HG03354 (cell line): ENCODE measurements around the gene RFX4.
"Not testable (repeated sequence)": the region's sequence is repeated elsewhere in the genome, so short reads cannot be mapped to it uniquely, and the experiment has no call there.

Experiments
- ATAC-seq: cut with Tn5 transposase; IDR thresholded peaks from one replicate; pipeline ENCODE4 v1.9.1; 2021; ENCODE audit warnings: mild to moderate bottlenecking; ENCODE audit not compliant: unreplicated experiment, poor library complexity, severe bottlenecking

The RFX4 gene

DNA sequence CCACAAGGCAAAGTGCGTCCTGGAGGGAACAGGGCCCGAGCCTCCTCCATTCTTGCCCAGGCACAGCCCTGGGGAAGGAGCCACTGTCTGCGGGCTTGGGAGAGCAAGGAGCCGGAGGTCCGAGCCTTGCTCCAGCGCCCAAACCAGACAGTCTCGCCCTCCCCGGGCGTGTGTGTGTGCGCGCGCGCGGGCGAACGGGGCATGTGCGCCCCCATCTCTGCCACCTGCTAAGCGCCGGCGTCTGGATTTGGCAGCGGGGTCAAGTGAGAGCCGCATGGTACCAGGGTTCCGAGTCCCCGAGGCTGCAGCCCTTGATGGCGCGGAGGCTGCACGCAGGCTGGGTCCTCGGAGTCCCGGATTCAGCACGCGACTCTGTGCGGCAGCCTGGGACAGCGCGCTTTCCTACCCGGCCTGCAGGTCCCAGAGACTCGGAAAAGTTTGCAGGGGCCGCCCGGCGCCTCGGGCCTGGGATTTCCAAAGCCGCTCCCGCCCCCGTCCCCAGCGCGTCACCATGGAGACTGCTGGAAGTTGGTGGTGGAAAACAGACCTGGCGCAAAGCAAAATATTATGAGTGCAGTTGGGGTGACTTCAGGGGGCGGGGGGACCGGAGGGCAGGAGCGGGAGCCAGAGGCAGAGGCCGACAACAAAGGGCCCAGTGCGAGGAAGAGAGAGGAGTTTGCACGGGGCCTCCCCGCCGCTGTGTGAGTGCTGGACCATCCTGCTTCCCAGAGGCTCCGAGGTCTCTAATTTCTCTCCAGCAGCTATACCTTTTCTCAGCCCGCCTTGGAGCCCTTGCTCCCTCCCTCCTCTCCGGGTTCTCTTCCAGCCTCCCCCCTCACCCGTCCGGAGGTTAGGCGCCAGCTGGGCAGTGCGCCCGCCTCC, 4.2 kb downstream of the RFX4 start:
- ATAC-seq: no peak

DNA sequence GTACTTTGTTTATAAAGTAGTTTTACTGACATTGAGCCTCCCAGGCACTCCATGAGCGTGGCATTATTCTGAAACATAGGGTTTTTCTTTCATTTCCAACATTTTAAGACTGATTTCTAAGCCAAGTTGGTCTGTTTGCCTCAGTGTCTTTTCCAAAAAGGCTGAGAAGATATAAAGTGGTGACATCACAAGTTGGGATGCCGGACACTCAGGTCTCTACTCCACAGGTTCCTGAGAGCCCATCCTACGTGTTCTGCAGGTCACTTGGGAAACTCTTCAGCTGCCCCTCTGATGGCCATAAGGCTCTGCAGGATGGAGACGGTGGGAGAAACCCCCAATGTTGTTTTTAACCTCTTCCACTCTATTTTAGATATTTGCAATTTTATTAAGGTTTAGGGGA, 6.0 kb downstream of the RFX4 start:
- ATAC-seq: no peak

DNA sequence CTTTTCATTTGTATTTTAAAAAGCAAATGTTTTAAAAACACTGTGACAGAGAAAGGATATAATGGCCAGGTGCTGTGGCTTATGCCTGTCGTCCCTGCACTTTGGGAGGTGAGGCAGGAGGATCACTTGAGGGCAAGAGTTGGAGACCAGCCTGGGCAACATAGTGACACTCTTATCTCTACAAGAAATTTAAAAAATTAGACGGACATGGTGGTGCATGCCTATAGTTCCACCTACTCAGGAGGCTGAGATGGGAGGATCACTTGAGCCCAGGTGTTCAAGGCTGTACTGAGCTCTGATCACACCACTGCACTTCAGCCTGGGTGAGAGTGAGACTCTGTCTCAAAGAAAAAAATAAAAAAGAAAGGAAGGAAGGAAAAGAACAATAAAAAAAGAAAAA, 7.8 kb downstream of the RFX4 start:
- ATAC-seq: no peak

DNA sequence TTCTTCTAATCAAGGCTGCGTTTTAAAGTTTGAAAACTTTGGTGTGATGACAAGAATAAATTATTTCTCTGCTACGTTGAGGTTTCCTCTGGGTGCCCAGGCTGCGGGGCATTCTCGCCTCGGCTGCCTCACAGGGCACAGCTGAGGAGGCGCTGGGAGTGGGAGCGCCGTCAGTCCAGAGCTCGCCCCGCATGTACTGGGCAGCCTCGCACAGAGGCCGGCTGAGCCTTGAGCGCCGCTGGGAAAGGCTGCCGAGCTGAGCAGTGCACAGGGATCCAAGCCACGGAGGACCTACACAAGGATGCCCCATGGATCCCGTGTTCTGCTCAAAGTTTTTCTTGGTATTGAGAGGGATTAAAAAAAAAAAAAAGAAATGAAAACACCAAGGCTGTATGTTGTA, 11.6 kb downstream of the RFX4 start:
- no peak for ATAC-seq

DNA sequence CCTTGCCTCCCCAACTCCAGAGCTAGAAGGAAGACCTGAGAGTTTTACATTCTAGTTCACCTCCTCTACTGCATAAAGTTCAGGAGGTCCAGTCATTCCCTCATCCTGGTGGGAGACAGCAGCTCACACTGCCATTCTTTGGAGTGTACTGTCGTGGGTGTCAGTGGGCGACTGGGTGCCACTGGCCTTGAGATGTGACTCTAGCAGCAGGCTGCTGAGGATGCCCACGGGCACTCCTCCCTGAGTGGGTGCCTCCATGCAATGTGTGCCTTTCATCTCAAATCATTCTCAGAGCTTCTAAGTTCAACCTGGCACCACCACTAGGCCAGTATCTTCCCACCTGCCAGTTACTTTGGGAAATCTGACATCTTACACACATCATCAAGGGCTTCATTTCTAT, 12.5 kb downstream of the RFX4 start:
- no peak for ATAC-seq

DNA sequence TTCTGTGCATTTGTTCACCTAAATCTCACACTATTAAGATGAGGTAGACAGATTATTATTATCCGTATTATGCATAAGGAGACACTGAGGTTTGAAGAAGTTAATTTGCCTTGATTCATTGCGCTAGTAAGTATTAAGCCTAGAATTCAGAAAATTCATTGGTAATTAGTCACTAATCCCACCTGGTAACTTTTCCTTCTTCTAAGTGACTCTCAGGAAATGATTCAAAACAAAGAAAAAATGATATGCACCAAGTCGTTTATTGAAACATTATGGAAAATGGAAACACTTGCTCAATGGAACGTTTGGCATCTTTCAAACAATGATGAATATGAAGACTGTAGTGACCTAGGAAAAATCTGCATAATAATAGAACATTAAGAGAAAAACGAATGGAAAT, 15.2 kb downstream of the RFX4 start:
- no peak for ATAC-seq

DNA sequence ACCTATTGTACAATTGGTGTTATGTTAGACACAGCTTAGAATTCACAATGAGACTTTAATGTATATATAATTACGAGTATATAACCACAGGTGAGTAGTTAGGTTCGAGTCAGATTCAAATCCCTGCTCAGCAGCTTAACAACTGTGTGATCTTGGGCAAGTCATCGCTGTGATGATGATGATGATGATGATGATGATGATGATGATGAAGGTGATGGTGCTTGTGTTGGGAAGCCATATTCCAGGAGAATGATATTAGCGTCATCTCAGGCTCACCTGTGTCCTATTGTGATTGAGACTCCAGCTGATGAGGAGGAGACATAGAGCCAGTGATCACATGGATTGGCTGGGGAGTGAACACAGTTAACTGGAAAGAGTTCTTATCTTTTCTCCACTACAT, 16.5 kb downstream of the RFX4 start:
- ATAC-seq: no peak

DNA sequence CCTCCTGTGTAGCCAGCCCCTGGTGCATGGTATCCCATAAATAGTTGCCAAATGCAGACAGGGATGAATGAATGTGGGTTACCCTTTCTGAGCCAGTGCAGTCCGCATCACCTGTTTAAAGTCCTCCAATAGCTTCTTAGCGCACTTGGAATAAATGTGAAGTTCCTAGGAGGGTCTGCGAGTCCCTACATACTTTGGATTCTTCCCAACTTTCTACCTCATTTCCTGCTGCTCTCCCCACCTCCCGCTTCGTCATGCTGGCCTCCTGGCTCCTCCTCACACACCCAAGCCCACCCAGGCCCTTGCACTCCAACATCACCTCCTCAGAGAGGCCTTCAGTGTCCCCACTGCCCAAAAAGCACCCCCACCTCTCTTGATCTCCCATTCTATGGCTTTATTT, 17.7 kb downstream of the RFX4 start:
- no peak for ATAC-seq

DNA sequence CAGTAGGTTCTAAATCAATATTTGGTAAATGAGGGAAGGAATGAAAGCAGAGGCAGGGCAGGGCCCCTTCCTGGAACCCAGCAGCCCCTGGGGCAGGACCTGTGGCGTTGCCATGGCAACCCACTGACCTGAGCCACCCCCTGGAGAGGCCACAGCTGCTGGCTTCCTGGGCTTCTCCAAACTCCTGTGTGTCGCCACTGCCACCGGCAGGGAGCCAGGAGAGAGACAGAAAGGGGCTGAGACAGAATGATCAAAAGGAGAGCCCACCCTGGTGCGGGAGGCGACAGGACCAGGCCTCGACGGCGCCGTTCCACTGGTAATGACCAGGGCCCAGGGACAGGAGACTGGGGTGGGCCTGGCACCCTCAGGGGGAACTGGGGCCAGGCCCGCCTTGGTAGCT, 18.2 kb downstream of the RFX4 start:
- ATAC-seq: no peak

DNA sequence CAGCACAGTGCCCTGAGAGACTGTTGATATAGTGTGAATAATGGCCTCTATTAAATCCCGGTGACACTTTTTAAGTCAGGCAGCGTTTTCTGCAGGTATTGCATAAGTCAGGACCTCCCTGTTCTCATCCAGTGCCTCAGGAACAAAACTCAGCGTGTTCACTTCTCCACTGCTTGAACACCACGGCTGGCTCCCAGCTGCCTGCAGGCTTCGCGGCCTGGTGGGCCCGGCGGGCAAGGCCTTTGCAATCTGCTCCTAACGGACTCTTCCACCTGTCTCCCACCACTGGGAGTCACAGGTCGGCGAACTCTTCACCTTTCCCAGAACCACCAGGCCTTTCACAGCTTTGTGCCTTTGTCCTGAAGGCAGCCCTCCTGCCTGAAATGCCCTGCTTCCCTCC, 18.7 kb downstream of the RFX4 start:
- no peak for ATAC-seq

DNA sequence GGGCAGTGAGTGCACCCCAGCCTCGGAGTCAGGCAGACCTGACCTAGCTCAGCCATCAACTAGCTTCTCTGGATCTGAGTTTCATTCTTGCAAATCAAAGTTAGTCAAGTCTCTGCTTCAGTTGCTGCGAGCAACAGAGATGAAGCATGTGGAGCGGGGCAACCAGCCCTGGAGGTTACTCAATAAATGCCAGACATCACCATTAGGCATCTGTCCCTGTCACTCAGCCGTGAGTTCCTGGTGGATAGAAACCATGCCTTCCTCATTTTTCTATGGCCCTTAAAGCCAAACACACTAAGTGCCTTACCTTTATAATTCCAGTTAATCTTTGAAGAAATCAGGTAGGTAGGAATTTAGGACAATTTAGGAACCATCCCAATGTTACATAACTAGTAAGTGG, 19.3 kb downstream of the RFX4 start:
- ATAC-seq: no peak

DNA sequence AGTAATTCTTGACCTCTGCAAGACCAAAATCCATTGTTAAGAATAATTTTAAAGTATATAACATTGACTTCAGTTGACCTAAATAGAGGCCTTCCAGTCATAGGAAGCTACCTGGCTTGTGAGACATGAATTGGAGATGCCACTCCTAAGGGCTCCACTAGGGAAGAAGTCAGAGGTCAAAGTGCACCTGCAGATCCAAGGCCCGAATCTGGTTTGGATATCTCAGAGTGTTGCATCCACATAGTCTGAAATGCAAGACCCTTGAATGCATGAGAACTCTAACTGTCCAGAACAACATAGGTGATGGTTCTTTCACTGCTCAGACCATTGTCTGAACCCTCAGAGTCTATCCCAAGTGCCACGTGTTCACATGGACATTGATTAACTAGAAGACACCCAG, 22.4 kb downstream of the RFX4 start:
- ATAC-seq: no peak

DNA sequence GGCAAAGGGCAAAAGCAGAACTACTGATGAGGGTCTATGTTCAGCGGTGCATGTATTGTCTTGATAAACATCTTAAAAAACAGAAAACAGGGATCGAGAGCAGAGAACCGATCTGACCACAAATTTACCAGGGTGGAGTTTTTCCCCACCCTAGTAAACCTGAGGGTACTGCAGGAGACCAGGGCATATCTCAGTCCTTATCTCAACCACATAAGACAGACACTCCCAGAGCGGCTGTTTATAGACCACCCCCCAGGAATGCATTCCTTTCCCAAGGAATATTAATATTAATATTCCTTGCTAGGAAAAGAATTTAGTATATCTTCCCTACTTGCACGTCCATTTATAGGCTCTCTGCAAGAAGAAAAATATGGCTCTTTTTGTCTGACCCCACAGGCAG, 37.8 kb downstream of the RFX4 start:
- ATAC-seq: not testable (repeated sequence)

DNA sequence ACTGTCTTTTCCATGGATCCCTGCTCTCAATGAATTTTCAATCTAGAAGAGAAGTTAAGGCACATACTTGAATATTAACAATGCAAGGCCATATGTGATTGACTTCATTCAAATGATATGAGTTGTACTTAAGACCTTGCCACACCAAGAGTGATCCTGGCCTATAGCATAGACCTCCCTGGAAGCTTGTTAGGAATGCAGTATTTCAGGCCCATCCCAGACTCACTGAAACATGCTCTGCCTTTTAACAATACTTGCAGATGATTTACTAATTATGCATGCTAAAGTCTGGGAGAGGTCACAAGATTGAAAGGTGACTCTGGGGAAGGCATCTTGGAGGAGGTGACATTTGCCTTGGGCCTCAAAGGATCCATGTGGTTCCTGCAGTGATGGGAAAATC, 43.2 kb downstream of the RFX4 start:
- ATAC-seq: no peak

DNA sequence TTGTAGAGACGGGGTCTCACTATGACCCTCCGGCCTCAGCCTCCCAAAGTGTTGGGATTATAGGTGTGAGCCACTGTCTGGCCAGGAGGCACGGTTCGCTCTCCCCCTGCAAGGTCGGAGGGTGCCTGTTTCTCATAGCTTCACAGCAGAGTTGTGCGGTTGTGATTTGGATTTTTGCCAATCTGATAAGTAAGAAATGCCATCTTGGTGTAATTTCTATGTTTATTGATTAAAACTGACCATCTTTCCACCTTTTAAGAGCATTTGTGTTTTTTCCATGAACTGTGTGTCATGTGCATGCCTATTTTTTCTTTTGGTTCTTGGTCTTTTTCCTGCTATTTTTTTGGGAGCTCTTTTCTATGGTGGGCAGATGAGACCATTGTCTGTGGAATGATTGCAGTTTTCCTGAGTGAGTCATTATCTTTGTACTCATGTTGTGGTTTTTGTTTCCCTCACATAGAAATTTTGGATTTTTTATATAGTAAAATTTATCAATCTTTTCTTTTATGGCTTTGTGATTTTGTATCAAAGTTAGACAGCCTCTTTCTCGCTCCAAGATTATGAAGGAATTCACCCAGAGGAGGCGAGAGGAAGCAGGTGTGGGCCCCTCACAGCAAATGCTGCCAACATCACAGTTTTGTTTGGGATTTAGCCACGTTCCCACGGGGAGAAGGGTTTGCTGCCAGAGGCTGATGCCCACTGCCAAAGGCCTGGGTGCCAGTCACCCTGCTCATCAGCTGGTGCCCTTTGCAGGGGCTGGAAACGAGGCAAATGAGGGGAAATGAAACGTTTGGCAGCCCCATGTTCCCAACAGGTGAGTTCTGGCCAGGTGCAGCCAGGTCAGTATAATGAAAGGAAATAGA, 47.2 kb downstream of the RFX4 start:
- no peak for ATAC-seq

DNA sequence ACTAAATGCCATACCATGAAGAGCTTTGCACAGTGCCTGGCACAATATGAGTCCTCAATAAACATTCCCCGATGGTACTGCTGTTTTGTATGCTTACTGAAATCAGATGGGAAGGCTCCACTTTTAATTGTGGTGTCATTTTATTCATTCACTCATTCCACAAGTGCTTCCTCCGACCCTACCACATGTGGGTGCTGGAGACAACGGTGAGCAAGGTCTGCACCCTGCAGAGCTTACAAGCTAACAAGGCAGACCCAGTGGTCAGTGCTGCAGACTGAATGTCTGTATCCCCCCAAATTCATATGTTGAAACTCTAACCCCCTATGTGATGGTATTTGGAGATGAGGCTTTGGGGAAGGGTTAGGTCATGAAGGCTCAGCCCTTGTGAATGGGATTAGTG, 48.3 kb downstream of the RFX4 start:
- ATAC-seq: no peak

DNA sequence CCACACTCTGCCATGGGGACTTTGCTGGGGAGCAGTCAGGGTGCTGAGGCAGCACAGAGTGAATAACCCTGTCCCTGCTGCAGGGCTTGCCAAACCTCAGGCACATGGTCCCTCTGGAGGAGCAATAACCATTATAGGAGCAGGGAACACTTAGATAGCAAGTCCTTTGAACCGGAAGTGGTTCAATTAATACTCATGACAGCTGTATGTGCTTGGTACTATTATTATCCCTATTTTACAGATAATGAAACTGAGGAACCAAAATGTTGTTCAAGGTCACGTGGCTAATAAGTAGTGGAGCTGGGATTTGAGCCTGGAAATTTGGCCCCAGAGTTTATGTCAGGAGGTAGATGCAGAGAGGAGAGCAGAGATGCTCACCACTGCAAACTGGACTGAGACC, 49.0 kb downstream of the RFX4 start:
- ATAC-seq: no peak

DNA sequence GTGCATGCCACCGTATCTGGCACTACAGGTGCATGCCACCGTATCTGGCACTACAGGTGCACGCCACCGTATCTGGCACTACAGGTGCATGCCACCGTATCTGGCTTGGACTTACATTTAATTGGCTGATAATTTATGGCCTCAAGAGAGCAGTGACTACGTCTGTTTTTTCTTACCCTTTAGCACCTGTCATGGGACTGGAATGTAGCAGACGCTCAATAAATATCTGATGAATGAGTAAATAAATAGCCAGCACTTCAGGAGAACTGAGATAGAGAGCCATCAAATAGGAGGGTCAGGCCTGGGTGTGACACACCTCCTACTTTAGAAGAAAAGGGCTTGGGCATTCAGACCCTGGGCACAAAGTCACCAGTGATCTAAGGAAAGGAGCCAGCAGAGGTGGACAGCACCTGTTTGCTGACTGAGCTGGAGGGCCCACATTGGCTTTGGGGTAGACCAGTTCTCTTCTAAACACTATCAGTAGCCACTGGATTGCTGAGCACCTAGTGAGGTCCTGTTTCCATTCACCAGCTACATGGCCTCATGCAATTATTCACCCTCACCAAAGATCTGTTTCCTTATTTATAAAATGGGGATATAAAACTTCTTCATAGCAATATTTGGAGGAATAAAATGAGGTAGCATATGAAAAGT, 50.1 kb downstream of the RFX4 start:
- ATAC-seq: no peak

DNA sequence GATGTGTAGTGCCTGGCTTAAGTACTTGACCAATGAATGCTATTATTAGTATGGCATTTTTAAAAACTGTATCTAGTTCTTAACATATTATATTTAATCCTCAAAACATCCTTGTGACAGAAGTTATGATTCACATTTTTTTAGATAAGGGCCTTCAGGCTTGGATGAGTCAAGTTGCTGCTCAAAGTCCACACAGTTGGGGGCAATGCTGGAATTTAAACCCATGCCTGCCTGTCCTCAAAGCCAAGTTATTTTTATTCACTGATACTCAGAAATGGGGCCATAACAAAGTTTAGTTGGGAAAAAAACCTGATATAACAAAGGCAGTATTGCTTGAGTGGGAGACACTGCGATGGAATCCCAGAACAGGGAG, 50.6 kb downstream of the RFX4 start:
- no peak for ATAC-seq

DNA sequence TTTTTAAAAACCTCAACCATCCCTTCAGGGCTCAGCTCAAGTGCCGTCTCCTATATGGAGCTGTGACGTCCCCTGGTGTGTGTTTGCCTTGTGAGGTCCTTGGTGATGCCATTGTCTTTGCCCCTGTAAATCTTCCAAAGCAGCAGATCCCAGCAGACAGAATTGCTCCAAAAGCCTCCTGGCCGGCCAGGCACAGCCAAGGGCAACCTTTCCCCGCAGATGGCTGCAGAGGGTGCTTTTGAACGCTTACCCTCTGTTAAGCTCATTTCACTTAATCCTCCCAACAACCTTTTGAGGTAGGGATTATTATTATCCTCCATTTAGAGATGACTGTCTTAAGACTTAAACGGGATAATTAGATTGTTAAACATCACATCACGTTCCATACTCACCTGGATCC, 51.4 kb downstream of the RFX4 start:
- no peak for ATAC-seq

DNA sequence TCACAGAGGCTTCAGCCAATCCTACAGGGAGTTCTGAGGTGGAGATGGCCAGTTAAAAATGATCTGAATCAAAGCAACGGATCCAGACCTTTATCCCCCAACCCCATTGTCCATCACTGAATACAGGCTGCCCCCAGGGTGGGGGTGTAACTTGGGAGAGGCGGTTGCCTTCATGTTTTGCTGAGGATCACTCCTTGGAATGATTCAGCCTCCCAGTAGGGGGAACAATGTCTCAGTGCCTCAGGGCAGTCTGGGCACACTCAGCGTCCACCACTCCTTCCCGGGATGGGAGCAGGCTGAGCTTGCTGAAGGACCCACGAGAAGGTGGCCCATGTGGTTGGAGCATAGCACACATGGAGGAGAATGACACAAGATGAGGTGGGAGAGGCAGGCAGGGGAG, 60.2 kb downstream of the RFX4 start:
- ATAC-seq: no peak
